ENCODE results near the gene LAD1. TPM values are rescaled to one million over a fixed set of nuclear protein-coding genes. Genes with fewer than 3 reads are reported as not detected.

The LAD1 gene
- total RNA-seq, 1 donor from 2014 or later: 1.2 TPM

- FAIRE-seq: no peak
- peaks cover 13% of the 10 kb centered on the region for H3K4me1 Mint-ChIP-seq (ENCODE audit: low read depth, unreplicated experiment)
- no peak overlapping the region for H3K27ac Mint-ChIP-seq (ENCODE audit: unreplicated experiment)
- H3K36me3 Mint-ChIP-seq (ENCODE audit: low read depth, unreplicated experiment): peaks cover 4% of the 10 kb centered on the region
- DNase-seq (ENCODE audit: low read depth): no peak
- no peak overlapping the region for H3K4me3 Mint-ChIP-seq (ENCODE audit: unreplicated experiment)
- TF ChIP-seq CTCF (IDR thresholded peaks at IDR 0.05; ENCODE audit: insufficient read depth, low read depth, low read length): no peak
- no peak for TF ChIP-seq EZH2 (IDR thresholded peaks at IDR 0.05; ENCODE audit: insufficient read depth, low read length)
- Histone ChIP-seq H3K4me1 (ENCODE audit: insufficient read depth, low read length) (no peaks in the 10 kb centered on the region), H3K27me3 (ENCODE audit: insufficient read depth, low read length) (peaks cover 13% of the 10 kb centered on the region), H3K4me2 (ENCODE audit: low read length) (no peak overlapping the region), H3K36me3 (ENCODE audit: insufficient read depth, low read length) (no peaks in the 10 kb centered on the region), H3K4me3 (ENCODE audit: insufficient read depth, low read depth, low read length) (no peak overlapping the region), H2AFZ (ENCODE audit: low read depth, low read length) (no peak overlapping the region), H3K9ac (ENCODE audit: low read length) (no peak overlapping the region), H4K20me1 (ENCODE audit: insufficient read depth, low read length) (no peaks in the 10 kb centered on the region), H3K79me2 (ENCODE audit: insufficient read depth, low read length) (no peaks in the 10 kb centered on the region), H3K27ac (ENCODE audit: low read depth, low read length) (no peak overlapping the region), H3K9me3 (ENCODE audit: insufficient read depth, low read depth, low read length) (no peaks in the 10 kb centered on the region)
- H3K27me3 Mint-ChIP-seq (ENCODE audit: low read depth, unreplicated experiment): peaks cover 51% of the 10 kb centered on the region
- no peaks in the 10 kb centered on the region for H3K9me3 Mint-ChIP-seq (ENCODE audit: unreplicated experiment)
These were observed 41.3 kb downstream of the LAD1 start for GRCh38 chr1:201357636-201358348.

- Histone ChIP-seq H3K36me3 (ENCODE audit: insufficient read depth, low read length) (no peaks in the 10 kb centered on the region), H3K27me3 (ENCODE audit: insufficient read depth, low read length) (peaks cover 13% of the 10 kb centered on the region), H3K9ac (ENCODE audit: low read length) (no peak overlapping the region), H3K4me2 (ENCODE audit: low read length) (no peak overlapping the region), H4K20me1 (ENCODE audit: insufficient read depth, low read length) (no peaks in the 10 kb centered on the region), H3K4me3 (ENCODE audit: insufficient read depth, low read depth, low read length) (no peak overlapping the region), H3K27ac (ENCODE audit: low read depth, low read length) (no peak overlapping the region), H3K79me2 (ENCODE audit: insufficient read depth, low read length) (no peaks in the 10 kb centered on the region), H3K4me1 (ENCODE audit: insufficient read depth, low read length) (no peaks in the 10 kb centered on the region), H2AFZ (ENCODE audit: low read depth, low read length) (no peak overlapping the region), H3K9me3 (ENCODE audit: insufficient read depth, low read depth, low read length) (no peaks in the 10 kb centered on the region)
- peaks cover 50% of the 10 kb centered on the region for H3K27me3 Mint-ChIP-seq (ENCODE audit: low read depth, unreplicated experiment)
- H3K4me3 Mint-ChIP-seq (ENCODE audit: unreplicated experiment): no peak overlapping the region
- DNase-seq (ENCODE audit: low read depth) (no peak), FAIRE-seq (no peak)
- H3K4me1 Mint-ChIP-seq (ENCODE audit: low read depth, unreplicated experiment): peaks cover 13% of the 10 kb centered on the region
- H3K36me3 Mint-ChIP-seq (ENCODE audit: low read depth, unreplicated experiment): peaks cover 4% of the 10 kb centered on the region
- no peaks in the 10 kb centered on the region for H3K9me3 Mint-ChIP-seq (ENCODE audit: unreplicated experiment)
- no peak overlapping the region for H3K27ac Mint-ChIP-seq (ENCODE audit: unreplicated experiment)
- TF ChIP-seq CTCF (IDR thresholded peaks at IDR 0.05; ENCODE audit: insufficient read depth, low read depth, low read length): no peak
- no peak for TF ChIP-seq EZH2 (IDR thresholded peaks at IDR 0.05; ENCODE audit: insufficient read depth, low read length)
These were observed 41.9 kb downstream of the LAD1 start for GRCh38 chr1:201357211-201357610.

- Histone ChIP-seq H3K4me1 (ENCODE audit: insufficient read depth, low read length) (no peaks in the 10 kb centered on the region), H3K27me3 (ENCODE audit: insufficient read depth, low read length) (peaks cover 18% of the 10 kb centered on the region), H3K27ac (ENCODE audit: low read depth, low read length) (no peak overlapping the region), H3K9ac (ENCODE audit: low read length) (no peak overlapping the region), H2AFZ (ENCODE audit: low read depth, low read length) (no peak overlapping the region), H3K36me3 (ENCODE audit: insufficient read depth, low read length) (no peaks in the 10 kb centered on the region), H3K4me3 (ENCODE audit: insufficient read depth, low read depth, low read length) (no peak overlapping the region), H3K4me2 (ENCODE audit: low read length) (no peak overlapping the region), H3K9me3 (ENCODE audit: insufficient read depth, low read depth, low read length) (no peaks in the 10 kb centered on the region), H4K20me1 (ENCODE audit: insufficient read depth, low read length) (no peaks in the 10 kb centered on the region), H3K79me2 (ENCODE audit: insufficient read depth, low read length) (no peaks in the 10 kb centered on the region)
- no peak overlapping the region for H3K27ac Mint-ChIP-seq (ENCODE audit: unreplicated experiment)
- no peak overlapping the region for H3K4me3 Mint-ChIP-seq (ENCODE audit: unreplicated experiment)
- FAIRE-seq (no peak), DNase-seq (ENCODE audit: low read depth) (no peak)
- H3K9me3 Mint-ChIP-seq (ENCODE audit: unreplicated experiment): no peaks in the 10 kb centered on the region
- peaks cover 50% of the 10 kb centered on the region for H3K27me3 Mint-ChIP-seq (ENCODE audit: low read depth, unreplicated experiment)
- peaks cover 13% of the 10 kb centered on the region for H3K4me1 Mint-ChIP-seq (ENCODE audit: low read depth, unreplicated experiment)
- H3K36me3 Mint-ChIP-seq (ENCODE audit: low read depth, unreplicated experiment): peaks cover 4% of the 10 kb centered on the region
- TF ChIP-seq EZH2 (IDR thresholded peaks at IDR 0.05; ENCODE audit: insufficient read depth, low read length) (no peak), CTCF (IDR thresholded peaks at IDR 0.05; ENCODE audit: insufficient read depth, low read depth, low read length) (no peak)
These were observed 42.4 kb downstream of the LAD1 start for GRCh38 chr1:201356701-201357100.

All from astrocyte (in vitro differentiated cells and primary cell).